ENCODE results near the gene RAB27A.
"Not testable (repeated sequence)": the region's sequence is repeated elsewhere in the genome, so short reads cannot be mapped to it uniquely, and the experiment has no call there.

The RAB27A gene

GRCh38 chr15:55289746-55290527 lies at the start of gene RAB27A:
RAB27A (minus strand) TSS chr15:55289813; CDS start chr15:55234934, 54,879 bp downstream.
- DNase-seq (ENCODE audit: low spot score) = peak; percentile 77

- no peak for DNase-seq (ENCODE audit: low spot score)
Observed at GRCh38 chr15:55337160-55337559, 47.5 kb upstream of the RAB27A start.

- no peak for DNase-seq (ENCODE audit: low spot score)
Observed at GRCh38 chr15:55334997-55335396, 45.4 kb upstream of the RAB27A start.

DNA sequence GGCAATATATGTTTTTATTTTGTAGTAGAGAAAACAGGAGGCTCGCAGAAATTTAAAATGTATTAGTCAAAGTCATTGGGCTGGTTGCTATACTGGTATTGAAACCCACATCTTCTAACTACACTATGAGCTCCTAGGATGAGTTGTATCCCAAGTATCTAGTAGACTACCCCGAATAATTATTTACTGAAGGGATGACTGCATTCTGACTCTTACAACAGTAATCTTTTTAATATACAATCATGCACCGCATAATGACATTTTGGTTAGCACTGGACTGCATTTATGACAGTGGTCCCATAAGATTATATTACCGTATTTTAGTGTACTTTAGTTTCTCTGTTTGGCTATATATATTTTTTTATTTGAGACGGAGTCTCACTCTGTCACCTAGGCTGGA lies 44.8 kb upstream of the RAB27A start:
- DNase-seq (ENCODE audit: low spot score) = no peak

DNA sequence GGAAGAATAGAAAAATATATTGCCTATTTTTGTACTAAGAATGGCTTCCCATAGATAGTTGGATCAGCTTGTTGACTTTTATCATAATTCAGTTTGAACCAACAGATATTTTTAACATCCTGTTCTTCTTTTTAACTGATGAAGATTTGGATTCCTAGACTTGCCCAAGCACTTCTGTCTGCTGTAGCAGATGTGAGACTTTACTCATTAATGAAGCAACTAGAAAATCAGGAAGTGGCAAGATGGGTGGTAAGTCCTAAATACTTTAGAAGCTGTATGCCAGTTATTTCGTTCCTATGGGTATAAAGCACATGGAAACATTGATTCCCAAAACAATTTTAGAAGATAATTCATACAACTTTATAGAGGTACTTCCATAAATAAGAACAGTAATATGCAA lies 37.8 kb upstream of the RAB27A start:
- no peak for DNase-seq (ENCODE audit: low spot score)

GRCh38 chr15:55322467-55322866 lies 32.9 kb upstream of the RAB27A start:
- DNase-seq (ENCODE audit: low spot score) = no peak

DNA sequence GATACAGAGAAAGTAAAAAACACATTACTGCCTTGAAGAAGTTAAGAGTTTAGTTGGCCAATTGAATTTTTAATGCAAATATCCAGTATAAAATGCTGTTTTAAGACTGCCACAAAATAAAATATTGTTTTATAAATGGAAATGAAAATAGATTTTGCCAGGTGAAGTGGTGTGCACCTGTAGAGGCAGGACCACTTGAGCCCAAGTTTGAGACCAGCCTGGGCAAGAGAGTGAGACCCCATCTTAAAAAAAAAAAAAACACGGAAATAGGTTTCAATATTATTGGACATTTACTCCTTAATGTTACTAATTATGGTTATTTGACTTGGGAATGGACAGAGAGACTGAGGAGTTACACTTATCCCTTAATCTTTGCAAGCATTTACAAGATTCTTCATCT lies 31.4 kb upstream of the RAB27A start:
- no peak for DNase-seq (ENCODE audit: low spot score)

DNA sequence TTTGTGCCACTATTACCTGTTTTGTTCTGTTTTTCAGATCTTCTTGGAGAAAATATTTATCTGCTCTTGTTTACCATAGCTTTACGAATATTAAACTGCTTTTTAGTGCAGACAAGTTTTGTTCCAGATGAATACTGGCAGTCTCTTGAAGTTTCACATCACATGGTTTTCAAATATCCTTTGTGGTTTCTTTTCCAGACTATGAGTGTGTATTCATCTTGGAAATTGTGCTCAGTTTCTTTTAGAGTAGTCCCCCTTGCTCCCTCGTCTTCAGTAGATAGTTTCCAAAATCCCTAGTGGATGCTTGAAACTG lies 30.6 kb upstream of the RAB27A start:
- DNase-seq (ENCODE audit: low spot score) = no peak

DNA sequence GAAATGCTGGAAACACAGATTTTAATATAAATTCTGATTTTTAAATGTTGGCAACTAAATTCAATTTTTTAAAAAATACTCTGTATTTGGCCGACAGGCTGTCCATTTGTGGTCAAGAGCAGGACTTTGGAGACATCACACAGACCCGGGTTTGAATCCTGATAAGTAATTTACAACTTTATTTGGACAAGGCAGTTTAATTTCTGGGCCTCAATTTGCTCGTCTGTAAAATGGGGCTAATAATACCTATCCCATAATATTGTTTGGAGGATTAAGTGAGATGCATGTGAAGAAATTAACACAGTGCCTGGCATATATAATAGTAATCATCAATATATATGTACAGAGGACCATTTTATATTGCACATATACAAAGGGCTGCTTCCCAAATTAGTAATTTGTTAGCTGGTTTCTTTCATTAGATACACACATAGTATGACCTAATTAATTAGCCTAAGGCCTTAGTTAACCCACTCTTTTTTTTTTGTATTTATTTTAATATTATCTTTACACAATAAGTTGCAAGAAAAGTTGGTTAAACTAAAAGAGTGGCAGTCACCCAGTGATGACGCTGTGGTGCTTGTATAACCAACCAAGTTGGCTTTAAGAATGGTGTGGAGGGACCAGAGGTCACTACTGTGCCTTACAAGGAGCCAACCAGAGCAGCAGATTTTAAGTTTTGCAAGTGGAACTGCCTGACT lies 30.1 kb upstream of the RAB27A start:
- DNase-seq (ENCODE audit: low spot score) = no peak

DNA sequence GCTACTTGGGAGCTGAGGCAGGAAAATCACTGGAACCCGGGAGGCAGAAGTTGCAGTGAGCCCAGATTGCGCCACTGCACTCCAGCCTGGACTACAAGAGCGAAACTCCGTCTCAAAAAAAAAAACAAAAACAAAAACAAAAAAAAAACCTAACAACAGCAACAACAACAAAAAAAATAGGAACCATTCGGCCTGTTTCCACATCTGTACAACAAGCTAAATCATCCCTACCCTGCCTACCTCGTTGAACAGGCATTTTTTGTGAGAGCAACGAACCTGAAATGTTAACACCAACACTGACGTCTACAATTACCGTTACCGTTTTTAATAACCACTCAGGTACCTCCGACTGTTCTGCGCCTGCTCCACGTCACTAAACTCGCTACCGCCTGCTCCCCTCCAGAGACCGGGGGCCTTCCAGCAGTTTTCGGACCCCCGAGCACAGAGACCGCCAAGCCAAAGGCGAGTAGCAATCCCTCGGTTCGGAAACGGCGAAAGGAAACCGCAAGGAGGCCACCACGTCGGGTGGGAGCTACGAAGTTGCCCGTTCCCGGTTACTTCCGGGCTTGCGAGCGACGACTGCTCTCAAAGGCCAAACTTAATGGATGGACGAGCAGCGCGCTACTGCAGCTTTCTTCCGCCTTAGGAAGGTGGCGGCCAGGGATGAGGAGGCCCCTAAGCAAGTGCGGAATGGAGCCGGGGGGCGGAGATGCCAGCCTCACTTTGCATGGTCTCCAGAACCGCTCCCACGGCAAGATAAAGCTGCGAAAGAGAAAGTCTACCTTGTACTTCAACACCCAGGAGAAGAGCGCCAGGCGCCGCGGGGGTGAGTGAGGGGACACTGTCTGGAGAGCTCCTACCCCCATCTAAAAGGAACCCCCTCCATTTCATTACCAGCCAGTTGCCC lies 29.2 kb upstream of the RAB27A start, which contains the start of the genes PIGB and PIGBOS1:
Gene PIGB (plus strand): TSS at position 635 of the 907 bp plus-strand sequence. CDS start 29 bp downstream, at position 664.
Gene PIGBOS1 (minus strand): TSS at position 536 of the 907 bp plus-strand sequence. CDS start 1,331 bp downstream, outside the sequence.
- peak; percentile 79 for DNase-seq (ENCODE audit: low spot score)

DNA sequence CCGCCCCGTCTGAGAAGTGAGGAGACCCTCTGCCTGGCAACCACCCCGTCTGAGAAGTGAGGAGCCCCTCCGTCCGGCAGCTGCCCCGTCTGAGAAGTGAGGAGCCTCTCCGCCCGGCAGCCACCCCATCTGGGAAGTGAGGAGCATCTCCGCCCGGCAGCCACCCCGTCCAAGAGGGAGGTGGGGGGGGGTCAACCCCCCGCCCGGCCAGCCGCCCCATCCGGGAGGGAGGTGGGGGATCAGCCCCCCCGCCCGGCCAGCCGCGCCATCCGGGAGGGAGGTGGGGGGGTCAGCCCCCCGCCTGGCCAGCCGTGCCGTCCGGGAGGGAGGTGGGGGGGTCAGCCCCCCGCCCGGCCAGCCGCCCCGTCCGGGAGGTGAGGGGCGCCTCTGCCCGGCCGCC lies 13.2 kb upstream of the RAB27A start:
- DNase-seq (ENCODE audit: low spot score) = not testable (repeated sequence)

DNA sequence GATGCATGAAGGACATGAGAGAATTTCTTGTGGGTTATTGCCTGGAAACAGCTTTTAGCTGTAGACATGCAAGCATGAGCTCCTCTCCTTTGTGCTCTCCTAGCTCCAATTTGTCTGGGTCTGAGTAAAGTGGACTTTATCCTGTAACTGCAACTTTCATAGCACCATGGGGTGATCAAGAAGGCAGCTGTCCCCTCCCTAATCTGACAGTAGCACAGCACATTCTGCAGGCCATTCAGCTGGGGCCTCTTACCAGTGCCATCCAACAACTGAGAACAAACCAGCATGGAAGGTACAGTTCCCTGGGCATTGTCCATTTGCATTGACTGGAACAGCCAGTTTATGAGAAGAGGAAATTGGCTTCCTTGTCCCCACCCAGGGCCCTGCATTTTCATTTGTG lies 7.7 kb upstream of the RAB27A start:
- no peak for DNase-seq (ENCODE audit: low spot score)

- DNase-seq (ENCODE audit: low spot score) = peak; percentile 78
Observed at GRCh38 chr15:55290528-55291057, 980 bp upstream of the RAB27A start.

DNA sequence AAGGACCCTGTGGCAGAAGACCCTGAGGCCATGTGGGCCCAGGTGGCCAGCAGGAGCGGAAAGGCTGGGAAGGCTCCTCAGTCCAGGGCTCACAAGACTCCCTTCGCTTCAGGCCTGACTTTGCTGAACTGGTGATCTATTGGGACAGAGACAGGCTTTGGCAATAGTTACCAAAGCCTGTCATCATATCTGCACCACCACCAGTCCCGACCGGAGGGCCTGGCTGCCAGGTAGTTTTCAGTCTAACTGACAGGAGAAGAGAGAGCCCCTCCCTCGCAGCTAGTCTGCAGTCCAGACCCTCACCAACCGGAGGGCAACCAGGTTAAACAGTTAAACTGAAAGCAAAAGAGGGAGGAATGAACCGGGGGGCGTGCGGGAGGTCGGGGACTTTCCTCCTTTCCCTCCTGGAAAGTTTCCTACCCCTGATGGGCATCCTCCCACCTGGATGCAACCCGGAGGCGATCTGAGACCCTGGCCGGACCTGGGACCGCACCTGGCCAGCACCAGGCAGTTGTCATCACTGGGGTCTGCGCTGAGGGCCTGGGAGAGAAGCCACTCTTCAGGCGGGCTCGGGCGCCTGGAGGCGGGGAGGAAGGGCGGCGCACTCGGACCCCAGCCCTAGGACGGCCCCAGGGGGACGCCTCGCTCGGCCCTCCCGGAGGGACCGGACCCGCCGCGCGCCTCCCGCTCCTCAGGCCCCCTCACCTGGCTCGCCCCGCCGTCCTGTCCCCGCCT lies 435 bp downstream of the RAB27A start:
- DNase-seq (ENCODE audit: low spot score) = peak; percentile 21

DNA sequence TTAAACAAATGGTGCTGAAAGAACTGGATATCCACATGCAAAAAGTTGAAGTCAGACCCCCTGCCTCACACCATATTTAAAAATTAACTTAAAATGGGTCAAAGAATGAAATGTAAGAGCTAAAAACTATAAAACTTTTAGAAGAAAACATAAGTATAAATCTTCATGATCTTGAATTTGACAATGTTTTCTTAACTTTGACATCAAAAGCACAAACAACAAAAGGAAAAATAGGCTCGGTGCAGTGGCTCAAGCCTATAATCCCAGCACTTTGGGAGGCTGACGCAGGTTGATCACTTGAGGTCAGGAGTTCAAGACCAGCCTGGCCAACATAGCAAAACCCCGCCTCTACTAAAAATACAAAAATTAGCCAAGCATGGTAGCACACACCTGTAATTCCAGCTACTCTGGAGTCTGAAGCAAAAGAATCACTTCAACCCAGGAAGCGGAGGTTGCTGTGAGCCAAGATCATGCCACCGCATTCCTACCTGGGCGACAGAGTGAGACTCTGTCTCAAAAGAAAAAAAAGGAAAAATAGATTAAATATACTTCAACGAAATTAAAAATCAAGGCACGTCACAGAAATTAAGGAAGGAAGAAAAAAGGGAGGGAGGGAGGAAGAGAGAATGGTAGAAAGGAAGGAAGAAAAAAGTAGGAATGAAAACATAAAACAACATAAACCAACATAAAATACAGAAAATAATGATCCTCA lies 1.5 kb downstream of the RAB27A start:
- no peak for DNase-seq (ENCODE audit: low spot score)

- not testable (repeated sequence) for DNase-seq (ENCODE audit: low spot score)
Observed at GRCh38 chr15:55286442-55287189, 3.0 kb downstream of the RAB27A start.

DNA sequence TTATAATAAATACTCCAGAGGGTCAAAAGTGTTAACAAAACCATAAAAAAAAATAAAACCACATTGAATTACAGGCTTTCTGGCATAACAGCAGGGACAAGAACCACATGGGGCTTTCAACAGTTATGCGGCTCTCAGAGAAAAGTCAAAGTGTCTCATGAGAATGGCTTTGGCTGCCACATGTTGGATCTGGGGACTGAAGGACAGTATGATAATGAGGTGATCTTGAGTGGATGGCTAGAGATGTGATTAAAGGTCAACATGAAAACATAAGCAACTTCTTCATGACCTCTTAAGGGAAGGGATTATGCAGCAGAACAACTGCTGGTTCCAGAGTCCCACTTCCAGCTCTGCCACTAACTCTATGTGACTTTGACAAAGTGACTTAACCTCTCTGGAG lies 5.2 kb downstream of the RAB27A start:
- no peak for DNase-seq (ENCODE audit: low spot score)

GRCh38 chr15:55283379-55284147 lies 6.0 kb downstream of the RAB27A start:
- no peak for DNase-seq (ENCODE audit: low spot score)

DNA sequence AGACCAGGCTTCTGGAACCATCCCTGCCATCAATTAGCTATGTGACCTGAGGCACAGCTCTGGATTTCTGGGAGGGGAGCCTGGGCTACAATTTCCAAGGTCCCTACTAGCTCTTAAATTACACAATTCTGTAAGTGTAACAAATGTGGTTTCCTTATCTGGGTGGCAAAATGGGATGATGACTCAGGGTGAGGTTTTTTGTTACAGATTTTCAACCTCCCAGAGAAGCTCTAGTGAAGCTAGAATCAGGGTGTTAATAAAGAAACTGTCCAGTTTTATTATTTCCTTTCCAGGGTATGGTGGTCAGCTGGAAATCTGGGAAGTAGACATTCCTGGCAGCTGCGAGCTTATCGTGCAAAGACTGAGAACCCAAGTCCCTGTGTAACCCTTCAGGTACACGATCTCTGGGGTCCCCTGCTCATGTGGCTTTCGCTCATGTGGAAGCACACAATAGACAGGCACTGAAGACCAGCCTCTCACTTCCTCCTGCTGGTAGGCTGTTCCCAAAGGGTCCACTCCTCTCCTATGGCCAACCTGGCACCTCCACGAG lies 7.3 kb downstream of the RAB27A start:
- no peak for DNase-seq (ENCODE audit: low spot score)
